ENCODE results near the gene MAPRE3. TPM values are rescaled to one million over a fixed set of nuclear protein-coding genes. Genes with fewer than 3 reads are reported as not detected.
A peak's percentile ranks its signal among the peaks of the same experiment; 100 is the strongest.
"Not testable (repeated sequence)": the region's sequence is repeated elsewhere in the genome, so short reads cannot be mapped to it uniquely, and the experiment has no call there.

The MAPRE3 gene
- total RNA-seq: 57.4 TPM
- long read RNA-seq, transcript MAPRE3-201 (7 exons, 1,892 nt): major isoform, 61 of 93 reads
- long read RNA-seq, transcript MAPRE3-203 (7 exons, 1,801 nt): minor isoform, 11 of 93 reads
- long read RNA-seq, partial matches to known transcripts: 10 of 93 reads
- long read RNA-seq, other reads (novel, unspliced or antisense): 11 of 93 reads

GRCh38 chr2:26970244-26970927 is at the start of gene MAPRE3:
Gene MAPRE3, plus strand, starts transcription at chr2:26970637. Its CDS starts 51,582 bp downstream, at chr2:27022219.
- Histone ChIP-seq H3K36me3 (no peaks in the 10 kb centered on the region), H3K9me3 (replicated peaks) (no peaks in the 10 kb centered on the region), H3K4me1 (peaks cover 40% of the 10 kb centered on the region), H3K27ac (replicated peaks) (peak within 1 kb of the TSS; percentile 84), H3K4me3 (peak within 1 kb of the TSS; percentile 96), H3K27me3 (ENCODE audit: low read depth) (peaks cover 4% of the 10 kb centered on the region)
- intact Hi-C loops (cut with micrococcal nuclease): no loop called here
- peak; percentile 82 for DNase-seq
- no peak for TF ChIP-seq CTCF (IDR thresholded peaks at IDR 0.05; ENCODE audit: borderline replicate concordance)

- intact Hi-C loops (cut with micrococcal nuclease): no loop called here
- TF ChIP-seq CTCF (IDR thresholded peaks at IDR 0.05; ENCODE audit: borderline replicate concordance): no peak
- no peaks in the 10 kb centered on the region for H3K36me3 ChIP-seq
These were observed 49.1 kb upstream of the MAPRE3 start for GRCh38 chr2:26921323-26921722.

GRCh38 chr2:26922405-26923188 is 47.8 kb upstream of the MAPRE3 start:
- peak; percentile 75 for TF ChIP-seq CTCF (IDR thresholded peaks at IDR 0.05; ENCODE audit: borderline replicate concordance)
- Histone ChIP-seq H3K9me3 (replicated peaks) (no peaks in the 10 kb centered on the region), H3K27me3 (ENCODE audit: low read depth) (peaks cover 26% of the 10 kb centered on the region), H3K27ac (replicated peaks) (no peak overlapping the region), H3K36me3 (no peaks in the 10 kb centered on the region), H3K4me3 (no peak overlapping the region), H3K4me1 (no peaks in the 10 kb centered on the region)
- intact Hi-C loops (cut with micrococcal nuclease): no loop called here
- peak; percentile 34 for DNase-seq

More at GRCh38 chr2:26921323-26921722, 49.1 kb upstream of the MAPRE3 start:
- Histone ChIP-seq H3K27ac (replicated peaks) (no peak overlapping the region), H3K4me1 (no peaks in the 10 kb centered on the region), H3K9me3 (replicated peaks) (no peaks in the 10 kb centered on the region), H3K27me3 (ENCODE audit: low read depth) (peaks cover 38% of the 10 kb centered on the region), H3K4me3 (no peak overlapping the region)
- no peak for DNase-seq

- H3K4me1 ChIP-seq; H3K9me3 ChIP-seq (replicated peaks); H3K27ac ChIP-seq (replicated peaks); DNase-seq; H3K36me3 ChIP-seq; intact Hi-C loops (cut with micrococcal nuclease); H3K4me3 ChIP-seq: not testable (repeated sequence)
- H3K27me3 ChIP-seq (ENCODE audit: low read depth): peaks cover 24% of the 10 kb centered on the region
These were observed 47.3 kb upstream of the MAPRE3 start for GRCh38 chr2:26923189-26923466.

GRCh38 chr2:26924731-26925099 is 45.7 kb upstream of the MAPRE3 start:
- Histone ChIP-seq H3K9me3 (replicated peaks) (no peaks in the 10 kb centered on the region), H3K27ac (replicated peaks) (no peak overlapping the region), H3K4me3 (no peak overlapping the region), H3K27me3 (ENCODE audit: low read depth) (peaks cover 27% of the 10 kb centered on the region), H3K36me3 (no peaks in the 10 kb centered on the region), H3K4me1 (no peaks in the 10 kb centered on the region)
- intact Hi-C loops (cut with micrococcal nuclease): no loop called here
- DNase-seq: no peak
- TF ChIP-seq CTCF (IDR thresholded peaks at IDR 0.05; ENCODE audit: borderline replicate concordance): no peak
